Testis (tissue), 3 donors: Measurements from ENCODE around the gene C6orf136. TPM values are rescaled to one million over a fixed set of nuclear protein-coding genes. Genes with fewer than 3 reads are reported as not detected.
"Not testable (repeated sequence)": the region's sequence is repeated elsewhere in the genome, so short reads cannot be mapped to it uniquely, and the experiment has no call there.

Experiments
- DNase-seq: peaks from one replicate; pipeline ENCODE4 v3.0.0-alpha.2; 2019
- H3K27ac ChIP-seq, 2 donors: fragments of 200-600 bp; sonication (generic); one replicate each; pipeline ENCODE4 v1.5.1; 2019
- H3K27me3 ChIP-seq: fragments of 200-600 bp; sonication (generic); one replicate; pipeline ENCODE4 v1.5.1; 2019
- H3K36me3 ChIP-seq: fragments of 200-600 bp; sonication (generic); one replicate; pipeline ENCODE4 v1.5.1; 2017; ENCODE audit warnings: low read depth; ENCODE audit errors: missing control alignments
- H3K4me1 ChIP-seq: fragments of 200-600 bp; sonication (generic); one replicate; pipeline ENCODE4 v1.5.1; 2019
- H3K4me3 ChIP-seq, 2 donors: fragments of 200-600 bp; sonication (generic); one replicate each; pipeline ENCODE4 v1.5.1; 2017 to 2019
- H3K9me3 ChIP-seq: fragments of 200-600 bp; sonication (generic); one replicate; pipeline ENCODE4 v1.5.1; 2017
- CTCF ChIP-seq, 3 experiments: fragments of 450-650 bp in 2 of 3; fragments of 200-600 bp in 1 of 3; sonication (generic) in 1 of 3; IDR thresholded peaks; one replicate each; pipeline ENCODE4 v1.5.1; 2016 to 2019; ENCODE audit warnings: antibody characterized with exemption in 3 of 3, mild to moderate bottlenecking in 2 of 3, moderate library complexity in 1 of 3
- POLR2A ChIP-seq: fragments of 450-650 bp; IDR thresholded peaks from one replicate; pipeline ENCODE4 v1.6.1; 2017; ENCODE audit warnings: antibody characterized with exemption, mild to moderate bottlenecking, moderate library complexity
- WGBS, 2 donors: methylation state at CpG; one replicate each; pipeline ENCODE4 v1.1.5; 2018; 5-methylcytosine and 5-hydroxymethylcytosine counted together
- intact Hi-C: fragments of 100-400 bp; cut with DNase I; formaldehyde crosslinking; loops from one replicate; pipeline ENCODE4 v1.15.1; 2023; ENCODE audit warnings: low total_unique reads
- polyA plus RNA-seq: library from polyadenylated mRNA; stranded (reverse); fragments of 350-450 nt; fragmentation: Illumina TruSeq; extraction: RNeasy Lipid Tissue Mini Kit (QIAGEN cat#74804); gene quantifications from one replicate; pipeline ENCODE4 v1.2.3, GENCODE V29; 2014; ENCODE audit warnings: low read depth, low replicate concordance; ENCODE audit not compliant: insufficient read depth
- total RNA-seq, 2 donors: library from RNA; depleted of rRNA; stranded (reverse); fragments of >200 nt; gene quantifications; one replicate each; pipeline ENCODE4 v1.2.3, GENCODE V29; 2016

Gene C6orf136
- total and polyA plus RNA-seq, 3 donors from 2014 or later: 17.8 to 26.0 (median 22.0) TPM

- H3K9me3 ChIP-seq: no peaks in the 10 kb centered on the region
- no peaks in the 10 kb centered on the region for H3K27me3 ChIP-seq
- intact Hi-C loops: no loop called here
- H3K4me3 ChIP-seq: no peak overlapping the region
- TF ChIP-seq CTCF (IDR thresholded peaks at IDR 0.05) (no peak), POLR2A (no peak)
- H3K36me3 ChIP-seq: no peaks in the 10 kb centered on the region
- peak; percentile 46 for DNase-seq
- no peaks in the 10 kb centered on the region for H3K4me1 ChIP-seq
- H3K27ac ChIP-seq: no peak overlapping the region
These were observed 10.5 kb downstream of the C6orf136 start for GRCh38 chr6:30657454-30657853.

GRCh38 chr6:30657922-30658321 is 11.0 kb downstream of the C6orf136 start:
- H3K27me3 ChIP-seq, H3K27ac ChIP-seq, H3K9me3 ChIP-seq, DNase-seq, H3K4me3 ChIP-seq, H3K4me1 ChIP-seq, intact Hi-C loops, H3K36me3 ChIP-seq: not testable (repeated sequence)
- WGBS, 2 donors: 82 to 87% methylated on average over 5 of the region's 5 CpGs

- no peaks in the 10 kb centered on the region for H3K9me3 ChIP-seq
- TF ChIP-seq POLR2A (no peak), CTCF (IDR thresholded peaks at IDR 0.05) (no peak)
- intact Hi-C loops: no loop called here
- no peaks in the 10 kb centered on the region for H3K36me3 ChIP-seq
- no peaks in the 10 kb centered on the region for H3K4me1 ChIP-seq
- H3K4me3 ChIP-seq: no peak overlapping the region
- no peak overlapping the region for H3K27ac ChIP-seq
- no peaks in the 10 kb centered on the region for H3K27me3 ChIP-seq
- no peak for DNase-seq
- 83 to 85% methylated on average over 29 to 34 of the region's 34 CpGs for WGBS, 2 donors
These were observed 18.2 kb downstream of the C6orf136 start for GRCh38 chr6:30664994-30665767.

GRCh38 chr6:30666300-30666699 is 19.4 kb downstream of the C6orf136 start:
- H3K27ac ChIP-seq, H3K36me3 ChIP-seq, H3K27me3 ChIP-seq, H3K4me1 ChIP-seq, H3K9me3 ChIP-seq, H3K4me3 ChIP-seq, intact Hi-C loops, DNase-seq: not testable (repeated sequence)
- 83 to 84% methylated on average over 2 of the region's 2 CpGs for WGBS, 2 donors

GRCh38 chr6:30670760-30671527 is 24.0 kb downstream of the C6orf136 start:
- Histone ChIP-seq H3K27ac (no peak overlapping the region), H3K9me3 (no peaks in the 10 kb centered on the region), H3K4me1 (peaks cover 12% of the 10 kb centered on the region), H3K36me3 (no peaks in the 10 kb centered on the region), H3K4me3 (no peak overlapping the region), H3K27me3 (no peaks in the 10 kb centered on the region)
- DNase-seq: no peak
- WGBS, 2 donors: 70 to 79% methylated on average over 27 of the region's 27 CpGs
- intact Hi-C loops: no loop called here
- TF ChIP-seq CTCF (IDR thresholded peaks at IDR 0.05) (no peak), POLR2A (no peak)
